HFF-Myc (cell line): ENCODE data around the gene DYSF.

Experiments used
- DNase-seq: peaks from one replicate; pipeline ENCODE4 v3.0.0-alpha.2; 2011; ENCODE audit warnings: low read depth; ENCODE audit errors: extremely low read depth
- H3K4me3 ChIP-seq: replicated peaks from 2 replicates; pipeline ENCODE4 v1.5.1; 2011; ENCODE audit warnings: low read depth, mild to moderate bottlenecking, control low read depth, low read length
- TF ChIP-seq, protein P1 (sequence below): IDR thresholded peaks from 2 replicates; pipeline ENCODE4 v1.5.1; 2012; ENCODE audit warnings: mild to moderate bottlenecking, low read depth, low read length, control low read depth; ENCODE audit errors: missing control alignments

DYSF gene

GRCh38 chr2:71612581-71613402 is 159.4 kb downstream of the DYSF start:
- H3K4me3 ChIP-seq, result no peak overlapping the region
- DNase-seq, result no peak
- TF ChIP-seq, protein P1, sequence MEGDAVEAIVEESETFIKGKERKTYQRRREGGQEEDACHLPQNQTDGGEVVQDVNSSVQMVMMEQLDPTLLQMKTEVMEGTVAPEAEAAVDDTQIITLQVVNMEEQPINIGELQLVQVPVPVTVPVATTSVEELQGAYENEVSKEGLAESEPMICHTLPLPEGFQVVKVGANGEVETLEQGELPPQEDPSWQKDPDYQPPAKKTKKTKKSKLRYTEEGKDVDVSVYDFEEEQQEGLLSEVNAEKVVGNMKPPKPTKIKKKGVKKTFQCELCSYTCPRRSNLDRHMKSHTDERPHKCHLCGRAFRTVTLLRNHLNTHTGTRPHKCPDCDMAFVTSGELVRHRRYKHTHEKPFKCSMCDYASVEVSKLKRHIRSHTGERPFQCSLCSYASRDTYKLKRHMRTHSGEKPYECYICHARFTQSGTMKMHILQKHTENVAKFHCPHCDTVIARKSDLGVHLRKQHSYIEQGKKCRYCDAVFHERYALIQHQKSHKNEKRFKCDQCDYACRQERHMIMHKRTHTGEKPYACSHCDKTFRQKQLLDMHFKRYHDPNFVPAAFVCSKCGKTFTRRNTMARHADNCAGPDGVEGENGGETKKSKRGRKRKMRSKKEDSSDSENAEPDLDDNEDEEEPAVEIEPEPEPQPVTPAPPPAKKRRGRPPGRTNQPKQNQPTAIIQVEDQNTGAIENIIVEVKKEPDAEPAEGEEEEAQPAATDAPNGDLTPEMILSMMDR, result no peak

DNA sequence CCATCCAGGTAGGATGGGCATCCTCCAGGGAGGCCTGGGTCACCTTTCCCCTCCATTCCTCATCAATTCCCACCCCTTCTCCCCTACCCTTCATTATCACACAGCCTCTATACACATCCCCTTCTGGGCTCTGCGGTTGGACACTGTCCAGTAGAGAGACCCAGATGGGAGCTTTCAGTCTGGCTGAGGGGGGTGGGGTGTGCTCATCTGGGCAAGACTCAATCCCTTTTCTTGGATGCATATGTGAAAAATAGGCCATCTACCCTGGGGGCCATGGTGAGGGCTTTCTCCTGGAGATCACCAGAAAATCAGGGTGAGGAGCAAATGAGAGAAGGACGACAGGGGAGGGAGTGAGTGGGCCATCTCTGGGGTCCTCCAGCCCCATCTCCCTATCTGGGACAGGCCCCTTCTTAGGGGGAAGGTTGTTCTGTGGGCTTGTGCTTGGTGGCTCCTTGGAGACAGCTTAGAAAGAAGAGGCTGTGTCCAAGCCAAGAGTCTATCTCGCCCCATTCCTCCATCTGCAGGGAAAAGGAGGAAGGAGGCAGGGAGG is 160.1 kb downstream of the DYSF start:
- TF ChIP-seq, protein P1, result no peak
- H3K4me3 ChIP-seq, result no peak overlapping the region
- no peak for DNase-seq

- TF ChIP-seq, protein P1, result no peak
- H3K4me3 ChIP-seq, result no peak overlapping the region
- no peak for DNase-seq
Observed at GRCh38 chr2:71613953-71614925, 160.9 kb downstream of the DYSF start.

DNA sequence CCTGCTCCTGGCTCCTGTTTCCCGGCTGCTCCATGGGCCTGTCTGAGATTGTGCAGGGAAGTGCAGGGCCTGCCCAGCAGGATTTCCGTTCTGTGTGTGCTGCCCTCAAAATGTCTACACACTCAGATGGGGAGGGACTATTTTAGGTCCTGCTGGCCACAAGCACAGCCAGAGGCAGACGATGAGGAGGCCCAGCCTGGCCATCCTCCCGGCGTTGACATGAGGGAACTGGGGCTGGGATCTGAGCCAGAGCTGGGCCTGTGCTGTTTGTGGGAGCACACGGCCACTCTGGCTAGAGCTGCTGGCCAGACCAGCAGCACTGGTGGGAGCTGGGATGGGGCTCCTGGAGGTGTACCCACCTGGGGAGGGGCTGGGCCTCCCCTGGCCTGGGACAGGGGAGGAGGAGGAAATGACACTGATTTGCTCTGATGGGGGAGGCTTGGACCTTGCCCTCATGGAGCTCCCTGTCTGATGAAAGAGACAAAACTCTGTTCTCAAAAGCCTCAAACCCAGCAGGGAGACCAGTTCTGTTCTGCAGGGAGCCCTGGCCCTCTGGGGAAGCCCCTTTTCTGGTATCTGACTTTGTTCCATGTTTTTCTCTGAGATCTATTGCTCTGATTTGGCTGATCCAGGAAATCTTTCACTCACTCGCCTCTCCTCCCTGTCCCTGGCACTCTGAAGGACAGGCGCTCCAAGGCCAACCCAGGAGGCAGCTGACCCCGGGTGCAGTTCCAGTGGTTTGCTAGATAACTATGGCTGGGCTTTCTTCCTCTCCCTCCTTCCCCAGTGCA is 161.8 kb downstream of the DYSF start:
- DNase-seq, result no peak
- TF ChIP-seq, protein P1, result no peak
- H3K4me3 ChIP-seq, result no peak overlapping the region

DNA sequence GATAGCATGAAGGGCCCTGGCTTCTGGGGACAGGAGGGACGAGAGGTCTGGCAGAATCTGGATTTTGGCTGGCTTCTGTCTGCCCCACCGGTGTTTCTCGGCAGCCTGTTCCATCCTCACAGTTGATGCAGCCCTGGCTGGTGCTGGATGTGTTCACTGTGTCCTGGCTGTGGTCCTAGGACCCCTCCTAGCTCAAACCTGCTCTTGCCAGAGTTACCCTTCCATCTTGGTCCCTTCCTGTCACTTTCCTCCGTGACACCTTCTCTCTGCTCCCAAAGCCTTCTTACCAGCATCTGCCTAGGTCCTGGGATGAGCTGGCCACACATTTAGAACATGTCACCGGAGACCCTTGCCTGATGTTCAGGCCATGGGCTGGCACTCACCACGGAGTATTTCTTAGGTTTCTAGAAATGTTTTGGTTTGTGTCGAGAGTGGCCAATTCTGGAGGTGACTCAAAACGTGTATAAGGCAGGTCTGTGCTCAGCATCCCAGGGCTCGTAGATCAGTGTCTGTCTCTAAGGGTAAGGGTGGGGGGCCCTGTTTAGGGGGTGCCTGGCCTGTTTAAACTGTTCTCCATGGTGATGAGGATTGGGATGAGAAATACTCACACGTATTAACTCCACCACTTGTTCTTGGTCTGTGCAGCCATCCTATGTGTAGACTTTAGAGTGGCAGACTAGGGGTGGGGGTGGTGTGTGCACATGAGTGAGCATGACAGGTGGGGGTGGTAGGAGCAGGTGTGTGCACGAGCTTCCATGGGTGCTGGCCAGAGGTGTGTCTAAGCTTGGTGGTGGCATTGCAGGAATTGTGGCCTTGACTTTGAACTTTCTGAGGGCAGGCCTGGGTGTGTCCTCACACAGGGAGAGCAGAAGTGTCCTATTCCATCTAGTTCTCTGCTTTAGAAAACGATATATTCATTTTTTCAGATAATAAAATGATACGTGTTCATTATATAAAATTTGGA is 162.7 kb downstream of the DYSF start:
- TF ChIP-seq, protein P1, result no peak
- no peak overlapping the region for H3K4me3 ChIP-seq

More for the DNA sequence above, 162.7 kb downstream of the DYSF start:
- DNase-seq, result no peak
